ENCODE results near the gene CCDC14.

- TF ChIP-seq POLR2AphosphoS5 (IDR thresholded peaks at IDR 0.05; ENCODE audit: low read depth, low read length): no peak
- TF ChIP-seq POLR2A (IDR thresholded peaks at IDR 0.05; ENCODE audit: low read depth, low read length): no peak
Observed at GRCh38 chr3:123939706-123940105, 21.3 kb downstream of the CCDC14 start.

Data from GM12891 (cell line).